Mesodermal cell (in vitro differentiated cells): Measurements from ENCODE around the gene GCNT2.
A peak's percentile ranks its signal among the peaks of the same experiment; 100 is the strongest.
"Not testable (repeated sequence)": the region's sequence is repeated elsewhere in the genome, so short reads cannot be mapped to it uniquely, and the experiment has no call there.

Experiments
- H3K27ac ChIP-seq: 2 replicates; pipeline ENCODE4 v1.7.0; 2013; ENCODE audit warnings: mild to moderate bottlenecking, low read depth, low read length, moderate library complexity; ENCODE audit not compliant: severe bottlenecking
- H3K36me3 ChIP-seq: 2 replicates; pipeline ENCODE4 v1.7.1; 2013; ENCODE audit warnings: mild to moderate bottlenecking, low read length, moderate library complexity; ENCODE audit not compliant: control insufficient read depth, insufficient read depth
- H3K4me1 ChIP-seq: one replicate; pipeline ENCODE4 v1.7.1; 2013; ENCODE audit warnings: mild to moderate bottlenecking, low read length; ENCODE audit not compliant: insufficient read depth, control insufficient read depth, poor library complexity, severe bottlenecking
- H3K4me3 ChIP-seq: 2 replicates; pipeline ENCODE4 v1.7.0; 2013; ENCODE audit warnings: low read length, control low read depth, mild to moderate bottlenecking; ENCODE audit not compliant: insufficient read depth, poor library complexity, severe bottlenecking; ENCODE audit errors: extremely low read depth
- H3K9me3 ChIP-seq: 2 replicates; pipeline ENCODE4 v1.7.1; 2013; ENCODE audit warnings: mild to moderate bottlenecking, low read length, moderate library complexity; ENCODE audit not compliant: control insufficient read depth
- WGBS, 2 experiments: methylation state at CpG; one replicate each; pipeline ENCODE4 v1.1.5; 2013; ENCODE audit warnings: missing lambda C conversion rate in 2 of 2; ENCODE audit not compliant: insufficient coverage in 2 of 2; 5-methylcytosine and 5-hydroxymethylcytosine counted together

The GCNT2 gene

DNA sequence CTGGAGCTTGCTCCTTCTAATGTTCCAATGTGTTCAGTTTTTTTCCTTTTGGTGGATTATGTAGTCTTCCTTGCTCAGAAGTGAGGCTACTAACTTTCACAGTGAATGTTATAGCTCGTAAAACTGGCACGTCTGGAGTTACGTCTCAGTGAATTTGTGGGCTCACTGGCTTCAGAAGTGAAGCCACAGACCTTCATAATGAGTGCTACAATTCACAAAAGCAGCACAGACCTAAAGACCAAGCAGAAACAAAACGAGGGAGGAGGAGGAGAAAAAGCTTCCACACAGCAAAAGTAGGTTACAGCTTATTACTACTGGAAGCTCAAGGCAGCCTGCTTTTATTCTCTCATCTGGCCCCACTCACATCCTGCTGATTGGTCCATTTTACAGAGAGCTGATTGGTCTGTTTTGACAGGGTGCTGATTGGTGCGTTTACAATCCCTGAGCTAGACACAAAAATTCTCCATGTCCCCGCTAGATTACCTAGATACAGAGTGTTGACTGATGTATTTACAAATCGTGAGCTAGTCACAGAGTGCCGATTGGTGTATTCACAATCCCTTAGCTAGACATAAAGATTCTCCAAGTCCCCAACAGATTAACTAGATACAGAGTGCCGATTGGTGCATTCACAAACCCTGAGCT is 34.1 kb upstream of the GCNT2 start:
- not testable (repeated sequence) for H3K4me3 ChIP-seq, H3K27ac ChIP-seq, H3K36me3 ChIP-seq, H3K4me1 ChIP-seq, H3K9me3 ChIP-seq
- 81 to 92% methylated on average over 6 of the region's 9 CpGs for WGBS, 2 experiments

- no peak overlapping the region for H3K4me3 ChIP-seq
- 94 to 97% methylated on average over 39 to 41 of the region's 44 CpGs for WGBS, 2 experiments
- H3K9me3 ChIP-seq = no peaks in the 10 kb centered on the region
- H3K4me1 ChIP-seq = no peaks in the 10 kb centered on the region
- no peaks in the 10 kb centered on the region for H3K36me3 ChIP-seq
- H3K27ac ChIP-seq = no peak overlapping the region
Measured at GRCh38 chr6:10487668-10488327, 33.4 kb upstream of the GCNT2 start.

DNA sequence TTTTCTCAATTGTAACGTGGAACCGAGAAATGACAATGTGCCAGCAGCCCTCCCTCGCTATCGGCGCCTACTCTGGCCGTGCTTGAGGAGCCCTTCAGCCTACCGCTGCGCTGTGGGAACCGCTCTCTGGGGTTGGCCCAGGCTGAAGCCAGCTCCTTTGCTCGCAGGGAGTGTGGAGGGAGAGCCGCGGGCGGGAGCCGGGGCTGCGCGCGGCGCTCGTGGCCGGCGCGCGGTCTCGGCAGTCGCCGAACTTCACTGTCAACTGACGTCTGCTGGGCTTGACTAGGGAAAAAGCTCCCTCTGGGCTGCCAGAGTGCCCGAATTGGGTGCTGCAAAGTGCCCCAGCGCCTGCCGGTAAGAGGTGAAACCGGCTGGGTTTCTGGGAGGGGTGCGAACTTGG is 29.7 kb upstream of the GCNT2 start:
- no peaks in the 10 kb centered on the region for H3K9me3 ChIP-seq
- no peaks in the 10 kb centered on the region for H3K4me1 ChIP-seq
- H3K36me3 ChIP-seq = no peaks in the 10 kb centered on the region
- H3K27ac ChIP-seq = no peak overlapping the region
- 94 to 96% methylated on average over 27 to 31 of the region's 32 CpGs for WGBS, 2 experiments
- H3K4me3 ChIP-seq = no peak overlapping the region

DNA sequence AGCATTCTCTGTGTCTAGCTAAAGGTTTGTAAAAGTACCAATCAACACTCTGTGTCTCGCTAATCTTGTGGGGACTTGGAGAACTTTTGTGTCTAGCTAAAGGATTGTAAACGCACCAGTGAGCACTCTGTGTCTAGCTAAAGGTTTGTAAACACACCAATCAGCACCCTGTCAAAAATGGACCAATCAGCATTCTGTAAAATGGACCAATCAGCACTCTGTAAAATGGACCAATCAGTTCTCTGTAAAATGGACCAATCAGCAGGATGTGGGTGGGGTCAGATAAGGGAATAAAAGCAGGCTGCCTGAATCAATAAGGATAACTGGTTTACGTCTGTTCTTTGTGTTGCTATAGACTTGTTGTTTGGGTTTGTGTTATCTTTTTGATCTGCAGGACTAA is 29.2 kb upstream of the GCNT2 start:
- H3K4me1 ChIP-seq, H3K9me3 ChIP-seq, H3K36me3 ChIP-seq, H3K4me3 ChIP-seq, H3K27ac ChIP-seq: not testable (repeated sequence)
- 87 to 100% methylated on average over 1 to 3 of the region's 3 CpGs for WGBS, 2 experiments

DNA sequence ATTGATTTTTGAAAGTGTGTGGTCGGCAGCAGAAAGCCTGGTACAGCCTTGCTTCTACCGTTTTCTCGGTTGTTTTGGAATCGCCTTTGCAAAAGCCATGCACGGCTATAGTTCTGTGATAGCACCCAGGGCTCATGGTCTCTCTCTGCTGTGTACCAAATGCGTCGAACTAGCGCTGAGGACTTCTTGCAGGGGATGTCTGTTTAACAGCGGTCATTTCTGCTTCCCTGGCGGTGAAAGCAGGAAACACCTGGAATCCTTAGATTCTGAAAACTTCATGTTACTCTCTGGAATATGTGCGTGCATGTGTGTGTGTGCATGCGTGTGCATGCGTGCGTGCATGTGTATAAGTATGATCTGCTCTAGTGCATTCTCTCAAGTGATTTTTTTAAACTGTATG is 26.1 kb upstream of the GCNT2 start:
- no peaks in the 10 kb centered on the region for H3K4me1 ChIP-seq
- WGBS, 2 experiments = 93 to 95% methylated on average over 10 of the region's 14 CpGs
- H3K27ac ChIP-seq = no peak overlapping the region
- no peak overlapping the region for H3K4me3 ChIP-seq
- H3K9me3 ChIP-seq = no peaks in the 10 kb centered on the region
- no peaks in the 10 kb centered on the region for H3K36me3 ChIP-seq

- H3K36me3 ChIP-seq = no peaks in the 10 kb centered on the region
- H3K27ac ChIP-seq = no peak overlapping the region
- no peak overlapping the region for H3K4me3 ChIP-seq
- H3K9me3 ChIP-seq = no peaks in the 10 kb centered on the region
- 72% methylated on average over 6 of the region's 6 CpGs for WGBS, 2 experiments
- H3K4me1 ChIP-seq = no peaks in the 10 kb centered on the region
Measured at GRCh38 chr6:10505529-10505928, 15.6 kb upstream of the GCNT2 start.

GRCh38 chr6:10507298-10507697 is 13.9 kb upstream of the GCNT2 start:
- 70 to 72% methylated on average over 2 to 3 of the region's 6 CpGs for WGBS, 2 experiments

DNA sequence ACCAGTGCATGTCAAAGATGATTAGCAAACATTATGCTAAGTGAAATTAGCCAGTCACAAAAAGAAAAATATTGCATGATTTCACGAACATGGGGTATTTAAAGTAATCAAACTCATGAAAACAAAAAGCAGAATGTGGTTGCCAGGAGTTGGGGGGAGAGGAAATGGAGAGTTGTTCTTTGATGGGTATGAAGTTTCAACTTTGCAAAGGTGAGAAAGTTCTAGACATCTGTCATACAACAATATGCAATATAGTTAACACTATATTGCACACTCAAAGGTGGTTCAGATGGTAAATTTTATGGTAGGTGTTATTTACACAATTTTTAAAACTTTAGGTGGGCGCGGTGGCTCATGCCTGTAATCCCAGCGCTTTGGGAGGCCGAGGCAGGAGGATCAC is 13.4 kb upstream of the GCNT2 start:
- H3K9me3 ChIP-seq = no peaks in the 10 kb centered on the region
- H3K27ac ChIP-seq = no peak overlapping the region
- H3K36me3 ChIP-seq = no peaks in the 10 kb centered on the region
- no peak overlapping the region for H3K4me3 ChIP-seq
- WGBS, 2 experiments = 95 to 100% methylated on average over 4 to 5 of the region's 5 CpGs
- peaks cover 9% of the 10 kb centered on the region for H3K4me1 ChIP-seq

More at GRCh38 chr6:10507298-10507697, 13.9 kb upstream of the GCNT2 start:
- H3K27ac ChIP-seq = no peak overlapping the region
- peaks cover 9% of the 10 kb centered on the region for H3K4me1 ChIP-seq
- H3K36me3 ChIP-seq = no peaks in the 10 kb centered on the region
- H3K4me3 ChIP-seq = no peak overlapping the region
- H3K9me3 ChIP-seq = no peaks in the 10 kb centered on the region

- H3K36me3 ChIP-seq = no peaks in the 10 kb centered on the region
- no peak overlapping the region for H3K4me3 ChIP-seq
- peak overlapping the region; percentile 16 for H3K27ac ChIP-seq
- H3K9me3 ChIP-seq = no peaks in the 10 kb centered on the region
- 61 to 68% methylated on average over 10 to 13 of the region's 17 CpGs for WGBS, 2 experiments
- peaks cover 9% of the 10 kb centered on the region for H3K4me1 ChIP-seq
Measured at GRCh38 chr6:10510592-10511367, 10.4 kb upstream of the GCNT2 start.

GRCh38 chr6:10511477-10511876 is 9.7 kb upstream of the GCNT2 start:
- 78 to 100% methylated on average over 2 of the region's 2 CpGs for WGBS, 2 experiments
- H3K9me3 ChIP-seq = no peaks in the 10 kb centered on the region
- H3K4me3 ChIP-seq = no peak overlapping the region
- peak overlapping the region; percentile 16 for H3K27ac ChIP-seq
- peaks cover 9% of the 10 kb centered on the region for H3K4me1 ChIP-seq
- H3K36me3 ChIP-seq = no peaks in the 10 kb centered on the region

DNA sequence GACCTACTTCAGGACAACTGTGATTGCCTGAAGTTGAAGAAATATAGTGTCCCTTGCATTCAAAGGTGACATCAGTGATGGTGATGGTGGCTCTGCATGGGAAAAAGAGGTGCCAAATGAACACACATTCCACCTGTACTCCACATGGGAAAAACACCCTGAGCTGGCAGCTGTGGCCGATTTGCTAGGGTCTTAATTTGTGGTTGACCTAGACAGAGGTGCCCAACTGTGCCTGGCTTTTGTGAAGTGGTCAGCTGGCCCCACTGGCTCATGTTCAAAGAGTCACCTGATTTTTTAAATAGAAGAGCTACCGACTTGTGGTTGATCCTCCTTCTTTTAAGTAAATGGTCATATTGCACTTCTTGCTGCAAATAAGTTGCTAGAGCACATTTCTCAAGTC is 7.6 kb upstream of the GCNT2 start:
- Histone ChIP-seq H3K27ac (no peak overlapping the region), H3K4me1 (peaks cover 9% of the 10 kb centered on the region), H3K4me3 (no peak overlapping the region), H3K36me3 (no peaks in the 10 kb centered on the region), H3K9me3 (no peaks in the 10 kb centered on the region)
- 33 to 100% methylated on average over 1 of the region's 2 CpGs for WGBS, 2 experiments
